ENCODE data around the gene FBLIM1.
A peak's percentile ranks its signal among the peaks of the same experiment; 100 is the strongest.

FBLIM1 gene

DNA sequence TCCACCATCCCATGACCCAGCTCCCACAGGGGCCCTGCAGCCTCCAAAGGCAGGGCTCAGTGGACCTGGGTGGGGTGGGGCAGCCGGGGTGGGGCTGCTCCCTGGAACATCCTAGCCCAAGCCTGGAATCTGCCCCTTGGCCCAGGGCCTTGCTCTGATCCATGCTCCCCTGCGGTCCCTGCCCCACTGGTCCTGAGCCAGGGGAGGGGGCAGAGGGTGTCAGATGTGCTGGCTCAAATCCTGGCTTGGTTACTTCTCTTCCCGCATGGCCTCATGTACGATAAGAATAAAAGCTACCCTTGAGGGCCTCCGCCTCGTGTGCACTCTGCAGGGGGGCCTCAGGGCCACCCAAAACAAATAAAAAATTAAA is 21.7 kb upstream of the FBLIM1 start:
- TF ChIP-seq, protein P1, sequence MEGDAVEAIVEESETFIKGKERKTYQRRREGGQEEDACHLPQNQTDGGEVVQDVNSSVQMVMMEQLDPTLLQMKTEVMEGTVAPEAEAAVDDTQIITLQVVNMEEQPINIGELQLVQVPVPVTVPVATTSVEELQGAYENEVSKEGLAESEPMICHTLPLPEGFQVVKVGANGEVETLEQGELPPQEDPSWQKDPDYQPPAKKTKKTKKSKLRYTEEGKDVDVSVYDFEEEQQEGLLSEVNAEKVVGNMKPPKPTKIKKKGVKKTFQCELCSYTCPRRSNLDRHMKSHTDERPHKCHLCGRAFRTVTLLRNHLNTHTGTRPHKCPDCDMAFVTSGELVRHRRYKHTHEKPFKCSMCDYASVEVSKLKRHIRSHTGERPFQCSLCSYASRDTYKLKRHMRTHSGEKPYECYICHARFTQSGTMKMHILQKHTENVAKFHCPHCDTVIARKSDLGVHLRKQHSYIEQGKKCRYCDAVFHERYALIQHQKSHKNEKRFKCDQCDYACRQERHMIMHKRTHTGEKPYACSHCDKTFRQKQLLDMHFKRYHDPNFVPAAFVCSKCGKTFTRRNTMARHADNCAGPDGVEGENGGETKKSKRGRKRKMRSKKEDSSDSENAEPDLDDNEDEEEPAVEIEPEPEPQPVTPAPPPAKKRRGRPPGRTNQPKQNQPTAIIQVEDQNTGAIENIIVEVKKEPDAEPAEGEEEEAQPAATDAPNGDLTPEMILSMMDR (conservative IDR thresholded peaks at IDR 0.05), result no peak

DNA sequence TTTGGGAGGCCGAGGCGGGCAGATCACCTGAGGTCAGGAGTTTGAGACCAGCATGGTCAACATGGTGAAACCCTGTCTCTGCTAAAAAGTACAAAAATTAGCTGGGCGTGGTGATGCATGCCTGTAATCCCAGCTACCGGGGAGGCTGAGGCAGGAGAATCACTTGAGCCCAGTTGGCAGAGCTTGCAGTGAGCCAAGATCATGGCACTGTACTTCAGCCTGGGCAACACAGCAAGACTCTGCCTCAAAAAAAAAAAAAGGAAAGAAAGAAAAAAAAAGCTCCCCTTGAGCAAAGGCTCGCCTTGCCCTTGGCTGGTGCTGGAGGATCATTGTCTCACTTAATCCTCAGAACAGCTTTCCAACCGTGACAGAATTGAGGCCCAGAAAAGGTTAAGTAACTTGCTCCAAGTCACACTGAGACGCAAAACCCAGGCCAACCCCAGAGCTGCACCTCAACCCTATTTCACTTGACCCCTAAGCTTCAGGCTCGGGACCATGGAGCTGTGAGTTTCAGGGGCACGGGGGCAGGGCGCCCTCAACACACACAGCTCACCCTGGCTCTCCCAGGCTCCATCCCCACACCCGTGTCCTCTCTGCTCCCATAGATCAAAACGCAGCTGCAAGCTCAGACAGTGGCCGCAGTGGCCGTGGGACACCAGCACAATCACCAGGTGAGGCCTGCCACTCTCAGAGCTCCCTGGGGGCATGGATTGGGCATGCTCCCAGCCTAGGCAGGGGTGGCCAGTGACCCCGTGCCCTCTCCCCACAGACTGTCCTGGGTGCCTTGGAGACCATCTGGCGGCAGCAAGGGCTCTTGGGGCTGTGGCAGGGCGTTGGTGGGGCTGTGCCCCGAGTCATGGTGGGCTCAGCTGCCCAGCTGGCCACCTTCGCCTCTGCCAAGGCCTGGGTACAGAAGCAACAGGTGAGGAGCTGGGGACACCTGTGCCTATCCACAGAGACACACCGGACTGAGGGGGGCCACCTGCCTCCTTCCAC is 21.0 kb upstream of the FBLIM1 start:
- TF ChIP-seq, protein P1 (conservative IDR thresholded peaks at IDR 0.05), result no peak
- no peak overlapping the region for H3K27ac ChIP-seq

More for the DNA sequence above, 21.7 kb upstream of the FBLIM1 start:
- H3K27ac ChIP-seq, result no peak overlapping the region

DNA sequence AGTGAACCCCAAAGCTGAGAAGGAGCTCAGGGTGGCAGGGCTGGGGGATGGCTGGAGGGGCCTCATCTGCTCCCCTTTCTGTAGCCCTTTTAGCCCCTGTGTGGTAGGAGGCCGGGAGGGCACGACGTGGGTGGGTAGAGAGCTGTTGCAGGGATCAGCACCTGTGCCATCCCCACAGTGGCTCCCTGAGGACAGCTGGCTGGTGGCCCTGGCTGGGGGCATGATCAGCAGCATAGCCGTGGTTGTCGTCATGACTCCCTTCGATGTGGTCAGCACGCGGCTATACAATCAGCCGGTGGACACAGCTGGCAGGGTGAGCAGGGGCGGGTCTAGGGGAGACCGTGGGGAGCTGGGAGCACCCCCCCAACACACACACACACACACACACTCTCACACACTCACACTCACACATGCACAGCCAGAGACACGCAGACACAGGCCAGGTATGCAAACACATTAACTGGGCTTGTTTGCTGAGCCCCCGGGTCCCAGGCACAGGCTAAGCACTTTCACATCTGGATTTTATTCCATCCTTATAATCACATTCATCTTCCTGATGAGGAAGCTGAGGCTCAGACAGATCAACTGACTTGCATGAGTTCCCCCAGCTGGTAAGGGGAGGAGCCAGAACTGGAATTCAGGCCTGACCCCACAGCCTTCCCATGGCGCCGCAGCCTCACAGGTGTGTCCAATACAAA is 20.0 kb upstream of the FBLIM1 start:
- TF ChIP-seq, protein P1 (conservative IDR thresholded peaks at IDR 0.05), result no peak
- no peak overlapping the region for H3K27ac ChIP-seq

DNA sequence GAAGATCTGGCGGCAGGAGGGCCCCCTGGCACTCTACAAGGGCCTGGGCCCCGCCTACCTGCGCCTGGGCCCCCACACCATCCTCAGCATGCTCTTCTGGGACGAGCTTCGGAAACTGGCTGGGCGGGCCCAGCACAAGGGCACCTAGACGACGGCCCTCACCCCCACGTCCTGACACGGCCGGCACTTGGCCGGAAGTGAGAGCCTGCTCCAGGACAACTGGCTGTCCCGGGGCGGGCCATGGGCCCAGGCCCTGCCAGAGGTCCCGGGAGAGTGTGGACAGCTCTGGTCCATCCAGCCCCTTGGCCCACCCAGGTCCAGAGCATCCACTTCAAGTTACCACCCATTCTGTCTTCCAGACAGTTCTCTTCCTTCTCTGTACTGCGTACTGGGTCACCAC is 19.3 kb upstream of the FBLIM1 start:
- no peak overlapping the region for H3K27ac ChIP-seq
- TF ChIP-seq, protein P1 (conservative IDR thresholded peaks at IDR 0.05), result no peak

DNA sequence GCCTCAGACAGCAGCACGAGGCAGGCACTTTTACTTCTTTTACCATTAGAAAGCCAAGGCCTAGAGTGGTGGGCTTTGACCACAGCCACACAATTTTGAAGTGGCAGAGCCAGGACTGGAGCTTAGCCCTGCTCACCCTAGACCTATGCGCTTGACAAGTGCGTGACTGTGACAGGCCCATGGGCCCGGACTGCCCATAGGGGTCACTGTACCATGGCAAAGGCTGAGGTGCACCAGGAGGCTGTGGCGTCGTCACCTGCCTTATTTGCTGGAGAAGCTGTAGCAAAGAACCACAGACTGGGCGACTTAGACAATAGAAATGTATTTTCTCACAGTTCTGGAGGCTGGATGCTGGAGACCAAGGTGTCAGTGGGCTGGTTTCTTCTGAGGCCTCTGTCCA is 18.9 kb upstream of the FBLIM1 start:
- no peak overlapping the region for H3K27ac ChIP-seq

DNA sequence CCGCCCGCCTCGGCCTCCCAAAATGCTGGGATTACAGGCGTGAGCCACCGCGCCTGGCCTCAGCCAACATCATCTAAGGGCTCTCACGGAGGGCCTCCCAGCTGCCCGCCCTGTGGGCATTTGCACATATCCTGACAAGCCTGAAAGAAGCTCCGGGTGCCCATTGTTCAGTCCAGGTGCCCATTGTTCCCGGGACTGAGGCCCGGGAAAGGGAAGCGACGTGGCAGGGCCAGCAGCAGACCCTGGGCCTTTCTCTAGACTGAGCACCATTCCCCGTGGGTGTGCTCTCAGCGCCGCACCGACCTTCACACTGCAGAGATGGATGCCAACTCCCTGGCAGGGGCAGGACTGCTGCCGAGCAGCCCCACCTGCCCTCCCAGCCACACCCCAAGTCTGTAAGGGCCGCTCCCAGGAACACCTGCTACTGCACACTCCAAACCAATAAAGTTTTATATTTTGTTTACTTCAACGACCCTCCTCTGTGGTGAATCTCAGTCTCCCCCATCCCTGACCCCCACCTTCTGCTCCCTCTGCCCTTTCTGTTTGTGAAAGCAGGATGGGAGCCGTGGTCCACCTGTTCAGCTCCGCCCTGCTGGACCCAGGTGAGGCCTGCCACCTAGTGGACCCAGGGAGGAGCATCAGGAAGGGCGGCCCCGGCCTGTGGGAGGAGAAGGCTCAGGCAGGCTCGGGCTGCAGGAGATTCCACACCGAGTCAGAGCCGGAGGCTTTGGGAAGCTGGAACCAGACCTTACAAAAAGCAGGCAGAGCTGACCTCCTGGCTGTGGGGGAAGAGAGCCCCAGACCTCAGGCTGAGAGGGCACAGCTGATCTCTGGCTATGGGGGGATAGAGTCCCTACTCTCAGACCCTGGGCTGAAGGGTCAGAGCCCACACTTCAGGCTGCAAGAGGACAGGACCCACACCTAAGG is 17.4 kb upstream of the FBLIM1 start:
- TF ChIP-seq, protein P1 (conservative IDR thresholded peaks at IDR 0.05), result peak; percentile 96

More for the DNA sequence above, 18.9 kb upstream of the FBLIM1 start:
- TF ChIP-seq, protein P1 (conservative IDR thresholded peaks at IDR 0.05), result peak; percentile 35; the same call in 1 of the 2 replicates

More for the DNA sequence above, 17.4 kb upstream of the FBLIM1 start:
- H3K27ac ChIP-seq, result no peak overlapping the region
